Measurements from ENCODE around the gene BCAR3. TPM values are rescaled to one million over a fixed set of nuclear protein-coding genes. Genes with fewer than 3 reads are reported as not detected.
"Not testable (repeated sequence)": the region's sequence is repeated elsewhere in the genome, so short reads cannot be mapped to it uniquely, and the experiment has no call there.

BCAR3 gene
- polyA plus RNA-seq, 1 donor = 14.5 TPM

DNA sequence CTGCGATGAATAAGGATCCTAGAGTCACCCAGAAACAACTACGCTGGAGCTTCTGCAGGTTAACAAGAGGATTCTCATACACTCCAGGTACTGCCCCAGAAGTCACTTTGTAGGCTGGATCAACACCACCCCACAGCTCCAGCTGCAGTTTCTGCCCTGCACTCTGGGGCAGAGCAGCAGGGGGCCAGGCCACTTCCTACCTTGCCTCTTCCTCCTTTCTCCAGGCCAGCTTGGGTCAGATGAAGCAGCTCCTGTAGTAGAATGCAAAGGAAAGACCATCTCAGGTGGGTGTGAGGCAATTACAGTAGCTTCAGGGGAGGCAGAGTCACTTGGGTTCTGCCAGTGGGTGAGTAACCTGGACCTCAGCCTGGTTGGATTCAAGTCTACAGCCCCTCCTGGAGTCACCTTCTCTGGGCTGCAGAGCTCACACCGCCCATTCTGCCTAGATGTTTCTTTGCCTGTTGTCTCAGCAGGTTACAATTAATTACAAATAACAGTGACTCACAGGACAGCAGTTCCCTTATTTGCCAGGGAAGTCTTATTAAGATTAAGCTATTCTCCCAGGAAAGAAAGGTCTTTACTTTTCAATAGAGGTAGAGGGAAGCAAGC is 24.4 kb upstream of the BCAR3 start:
- no peak for DNase-seq

DNA sequence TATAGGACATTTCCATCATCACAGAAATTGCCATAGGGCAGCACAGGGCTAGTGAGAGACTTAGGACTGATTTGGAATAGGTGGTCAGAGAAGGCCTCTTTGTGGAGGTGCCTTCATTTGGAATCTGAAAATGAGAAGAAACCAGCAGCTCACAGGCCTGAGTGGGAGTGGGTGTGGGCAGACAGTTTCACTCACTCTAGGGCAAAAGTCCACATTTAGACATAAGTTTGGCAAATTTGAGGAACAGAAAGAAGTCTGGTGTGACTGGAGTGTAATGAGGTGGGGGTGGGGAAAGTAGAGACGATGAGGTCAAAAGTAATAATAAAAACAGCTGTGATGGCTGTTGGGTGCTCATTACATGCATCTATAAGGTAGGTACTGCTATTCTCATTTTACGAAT is 22.4 kb upstream of the BCAR3 start:
- no peak for DNase-seq

DNA sequence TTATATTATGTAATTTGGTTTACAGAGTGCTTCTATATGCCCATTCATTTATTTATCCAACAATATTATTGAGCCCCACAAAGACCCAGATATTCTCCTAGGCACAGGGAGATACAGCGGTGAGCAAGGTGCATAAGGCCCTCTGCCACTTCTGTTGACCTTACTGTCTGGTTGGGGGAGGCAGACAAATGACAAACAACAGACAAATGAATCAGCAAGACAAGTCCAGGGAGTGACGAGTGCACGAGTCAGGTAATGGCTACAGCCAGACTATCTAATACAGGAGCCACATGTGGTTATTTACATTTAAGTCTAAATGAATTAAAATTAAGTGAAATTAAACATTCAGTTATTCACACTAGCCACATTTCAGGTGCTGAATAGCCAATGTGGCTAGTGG is 22.0 kb upstream of the BCAR3 start:
- DNase-seq = no peak

DNA sequence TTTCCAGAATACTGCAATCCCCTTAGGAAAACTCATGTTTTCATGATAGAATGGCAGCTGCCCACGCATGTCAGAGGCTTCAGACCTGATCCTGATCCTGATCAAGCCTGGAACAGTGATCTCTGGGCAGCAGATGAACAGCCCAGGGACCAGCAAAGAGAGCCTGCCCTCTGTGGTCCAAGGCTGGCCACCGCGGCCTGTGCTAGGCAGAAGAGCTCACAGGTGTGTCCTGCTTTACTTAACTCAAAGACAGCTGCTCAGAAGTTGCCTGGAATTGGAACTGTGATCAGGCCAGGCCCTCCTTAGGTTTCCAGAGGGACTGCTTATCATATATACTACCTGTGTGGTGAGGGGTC is 21.2 kb upstream of the BCAR3 start:
- no peak for DNase-seq

DNA sequence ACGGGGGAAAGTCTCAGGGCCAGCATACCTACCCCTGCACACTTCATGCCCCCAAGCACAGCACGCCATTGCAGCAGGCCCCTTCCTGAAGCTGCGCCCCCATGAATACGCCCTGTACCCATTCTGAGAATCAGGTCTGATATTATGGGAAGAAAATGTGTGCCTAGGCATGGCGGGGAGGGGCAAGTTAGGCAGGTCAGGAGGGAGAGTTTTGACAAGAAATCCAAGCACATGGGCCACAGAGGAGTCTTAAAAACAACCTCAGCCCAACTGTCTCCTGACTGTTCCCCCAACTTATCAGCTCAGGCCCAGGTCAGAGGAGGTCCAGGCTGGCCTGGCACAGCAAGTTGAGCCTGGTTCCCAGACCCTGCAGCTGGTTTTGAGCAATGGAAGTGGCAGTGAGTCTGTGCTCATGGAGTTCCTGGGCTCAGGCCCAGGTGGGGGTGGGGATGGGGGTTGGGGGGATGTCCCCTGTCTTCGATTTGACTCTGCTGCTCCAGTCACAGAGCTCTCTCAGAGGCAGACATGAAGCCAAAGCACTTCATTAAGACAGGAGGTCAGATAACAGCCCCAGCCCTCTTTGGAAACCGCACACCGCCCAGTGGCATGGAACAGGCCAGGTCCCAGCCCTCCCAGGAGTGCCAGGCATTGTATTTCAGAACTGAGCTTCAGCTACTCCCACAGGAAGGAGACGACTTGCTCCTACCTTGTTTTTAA is 20.6 kb upstream of the BCAR3 start:
- DNase-seq = no peak

DNA sequence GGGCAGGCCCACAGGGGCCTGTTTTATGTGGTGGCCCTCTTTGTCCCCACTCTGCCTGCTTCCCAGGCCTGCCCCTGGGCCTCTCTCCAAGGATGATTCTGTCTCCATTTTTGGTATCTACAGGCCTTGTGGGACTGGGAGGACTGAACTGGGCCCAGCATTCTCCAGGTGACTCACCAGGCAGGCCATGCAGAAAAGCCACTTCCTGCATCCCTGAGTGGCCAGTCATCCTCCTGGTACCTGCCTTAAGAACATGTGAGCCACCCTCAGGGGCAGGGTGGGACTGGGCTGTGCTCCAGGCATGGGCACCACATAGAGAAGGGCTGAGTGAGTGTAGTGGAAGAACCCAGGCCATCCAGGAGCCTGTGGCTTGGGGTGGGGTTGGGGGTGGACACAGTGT is 20.0 kb upstream of the BCAR3 start:
- DNase-seq = no peak

DNA sequence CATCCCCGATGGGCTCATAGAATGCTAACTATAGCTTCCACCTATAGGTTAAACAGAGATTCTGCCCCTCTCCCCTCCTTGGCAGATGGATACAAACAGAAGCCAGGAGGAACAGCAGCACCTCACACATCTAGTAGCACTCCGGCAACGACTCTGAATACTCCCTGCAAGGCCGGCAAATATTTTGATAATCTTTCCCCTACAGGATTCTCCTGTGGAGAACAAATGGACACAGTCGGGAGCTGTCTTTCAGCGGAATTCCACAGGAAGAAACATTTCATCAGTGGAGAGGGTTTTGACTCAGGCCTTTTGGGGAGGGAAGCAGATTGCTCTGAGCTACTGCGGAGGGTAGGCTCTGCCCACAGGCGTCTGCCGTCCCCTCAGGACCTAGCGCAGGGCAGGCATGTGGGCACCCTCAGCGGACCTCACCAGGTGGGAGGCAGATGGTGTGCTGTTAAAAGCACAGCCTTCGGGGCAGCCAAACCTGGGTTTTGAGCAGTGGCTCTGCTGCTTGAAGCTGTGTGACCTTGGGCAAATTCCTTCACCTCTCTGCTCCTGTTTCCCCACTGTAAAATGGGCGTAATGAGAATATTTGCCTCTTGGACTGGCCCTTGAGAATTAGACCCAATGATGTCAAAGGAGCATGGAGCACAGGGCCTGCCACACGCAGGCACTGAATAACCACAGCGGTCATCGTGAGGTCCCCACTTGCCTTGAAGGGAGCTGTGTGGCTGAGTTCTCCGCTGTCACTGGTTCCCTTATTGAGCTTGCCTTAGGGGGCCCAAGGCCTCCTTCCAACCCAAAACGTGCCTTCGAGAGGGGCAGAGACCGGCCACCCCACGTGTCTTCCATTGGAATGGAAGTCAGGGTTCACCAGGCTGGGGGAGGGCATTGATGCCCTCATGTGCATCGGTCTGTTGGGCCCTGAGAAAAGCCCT is 19.2 kb upstream of the BCAR3 start:
- no peak for DNase-seq

DNA sequence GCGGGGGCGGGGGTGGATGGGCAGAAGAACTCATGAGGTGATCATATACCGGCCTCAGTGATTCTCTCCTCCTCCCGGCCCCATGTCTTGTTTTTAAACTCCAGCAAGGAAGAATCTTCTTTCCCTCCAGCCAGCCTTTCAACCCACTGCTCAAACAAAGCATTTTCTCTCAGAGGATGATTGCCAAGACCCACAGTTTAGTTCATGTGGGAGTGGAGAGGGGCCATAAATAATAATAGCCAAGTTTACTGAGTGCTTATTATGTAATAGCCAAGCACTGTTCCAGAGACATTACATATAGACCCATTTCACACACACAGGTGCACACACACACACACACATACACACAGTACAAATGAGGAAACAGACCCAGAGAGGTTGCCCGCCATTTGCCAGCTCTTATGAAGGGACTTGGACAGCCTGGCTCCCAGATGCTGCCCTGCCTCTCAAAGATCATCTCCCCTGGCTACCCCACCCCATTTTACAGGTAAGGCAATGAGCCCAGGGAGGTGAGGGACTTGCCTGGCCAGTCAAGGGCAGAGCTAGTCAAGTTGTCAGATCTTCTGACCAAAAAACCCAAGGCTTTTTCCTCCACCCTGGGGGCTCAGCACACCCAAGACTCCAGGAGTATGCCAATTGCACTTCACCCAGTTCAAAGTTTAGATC is 18.0 kb upstream of the BCAR3 start:
- no peak for DNase-seq

DNA sequence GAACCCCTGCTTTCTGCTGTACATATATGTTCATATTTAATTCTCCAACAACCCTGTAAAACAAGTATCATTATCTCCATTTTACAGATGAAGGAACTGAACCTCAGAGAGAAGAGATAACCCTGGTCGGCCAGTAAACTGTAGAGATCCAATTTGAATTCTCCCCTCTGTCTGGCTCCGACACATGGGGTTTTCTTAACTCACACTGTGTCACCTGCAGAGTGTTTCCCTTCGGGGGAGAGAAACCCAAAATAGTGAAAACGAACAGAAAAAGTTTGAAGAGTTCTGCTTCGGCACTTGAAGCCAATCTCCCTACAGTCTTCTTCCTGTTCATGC is 17.4 kb upstream of the BCAR3 start:
- no peak for DNase-seq

DNA sequence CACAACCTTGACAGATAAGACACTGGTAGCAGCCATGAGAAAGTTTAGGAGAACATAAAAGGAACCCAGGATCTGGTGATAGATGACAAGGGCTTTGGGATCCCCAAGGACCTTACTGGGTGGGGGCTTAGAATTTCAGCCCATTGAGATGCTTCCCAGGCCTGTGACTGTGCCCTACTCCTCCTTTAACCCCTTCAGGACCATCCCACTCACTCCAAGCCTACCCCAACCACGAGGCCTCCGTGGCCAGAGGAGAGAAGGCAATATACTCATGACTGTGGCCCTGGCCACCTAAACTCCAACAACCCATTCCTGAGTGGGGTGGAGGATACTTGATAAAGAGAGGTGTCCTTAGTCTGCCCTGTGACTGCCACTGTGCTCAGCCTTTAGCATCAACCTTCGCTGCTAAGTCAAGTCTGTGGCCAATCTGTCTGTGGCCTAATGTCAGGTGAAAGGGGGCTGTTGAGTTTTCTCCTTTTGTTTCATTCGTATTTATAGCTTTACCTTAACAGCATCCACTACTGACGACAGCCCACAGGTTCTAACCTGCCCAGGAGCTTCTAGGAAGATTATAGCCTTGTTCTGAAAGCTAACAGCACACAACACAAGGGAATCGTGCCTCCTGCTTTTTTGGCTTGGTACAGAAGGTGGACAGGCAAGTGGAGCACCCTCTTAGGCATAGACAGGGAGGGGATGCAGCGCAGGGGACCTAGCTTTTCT is 16.9 kb upstream of the BCAR3 start:
- DNase-seq = no peak

DNA sequence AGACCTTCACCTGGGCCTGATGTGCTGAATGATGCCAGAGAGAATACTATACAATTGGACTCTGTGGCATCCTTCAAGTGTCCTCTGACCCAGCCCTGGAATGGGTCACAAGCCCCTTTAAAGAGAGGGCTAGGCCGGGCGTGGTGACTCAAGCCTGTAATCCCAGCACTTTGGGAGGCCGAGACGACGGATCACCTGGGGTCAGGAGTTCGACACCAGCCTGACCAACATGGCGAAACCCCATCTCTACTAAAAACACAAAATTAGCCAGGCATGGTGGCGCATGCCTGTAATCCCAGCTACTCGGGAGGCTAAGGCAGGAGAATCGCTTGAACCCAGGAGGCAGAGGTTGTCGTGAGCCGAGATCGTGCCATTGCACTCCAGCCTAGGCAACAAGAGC is 15.9 kb upstream of the BCAR3 start:
- DNase-seq = not testable (repeated sequence)

DNA sequence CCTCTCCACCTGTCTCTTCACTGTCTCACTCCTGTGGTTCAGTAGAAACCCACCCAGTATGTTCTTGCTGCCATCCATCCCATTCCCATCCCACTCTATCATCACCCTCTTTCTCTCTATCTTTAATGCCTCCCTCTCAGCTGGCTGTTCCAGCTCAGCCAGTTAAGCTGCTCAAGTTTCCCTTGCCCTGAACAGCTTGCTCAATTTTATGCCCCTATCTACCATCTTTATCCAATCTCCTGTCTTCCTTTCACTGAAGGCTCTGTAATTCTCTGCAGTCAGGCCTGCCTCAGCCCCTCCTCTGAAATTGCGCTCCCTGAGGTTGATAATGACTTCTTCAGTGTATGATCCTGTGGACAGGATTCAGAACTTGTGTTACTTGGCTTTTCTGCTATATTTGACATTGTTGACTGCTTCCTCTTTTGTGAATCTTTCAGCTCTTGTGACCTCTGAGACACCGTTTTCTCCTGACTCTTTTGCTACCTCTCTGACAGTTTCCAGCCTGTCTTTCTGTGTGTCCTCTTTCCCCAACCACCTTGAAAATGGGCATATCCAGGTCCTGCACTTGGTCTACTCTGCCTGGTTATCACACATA is 13.9 kb upstream of the BCAR3 start:
- DNase-seq = no peak

DNA sequence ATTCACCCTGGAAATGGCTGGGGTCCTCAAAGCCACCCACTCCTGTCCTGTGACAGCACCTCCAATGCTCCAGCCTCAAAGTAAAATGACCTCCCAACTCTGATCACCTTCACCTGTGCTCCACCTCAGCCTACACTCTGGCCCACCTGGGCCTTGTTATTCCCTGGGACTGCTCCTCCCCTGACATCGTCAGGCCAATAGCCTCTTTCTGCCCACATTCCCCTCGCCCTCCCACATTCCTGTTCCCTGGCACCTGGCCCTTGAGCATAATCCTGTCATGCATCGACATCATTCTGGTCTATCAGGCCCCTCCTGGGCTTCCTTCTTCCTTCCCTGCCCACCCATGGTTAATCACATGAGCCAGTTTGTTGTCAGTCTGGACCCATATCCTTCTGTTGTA is 13.2 kb upstream of the BCAR3 start:
- DNase-seq = no peak

DNA sequence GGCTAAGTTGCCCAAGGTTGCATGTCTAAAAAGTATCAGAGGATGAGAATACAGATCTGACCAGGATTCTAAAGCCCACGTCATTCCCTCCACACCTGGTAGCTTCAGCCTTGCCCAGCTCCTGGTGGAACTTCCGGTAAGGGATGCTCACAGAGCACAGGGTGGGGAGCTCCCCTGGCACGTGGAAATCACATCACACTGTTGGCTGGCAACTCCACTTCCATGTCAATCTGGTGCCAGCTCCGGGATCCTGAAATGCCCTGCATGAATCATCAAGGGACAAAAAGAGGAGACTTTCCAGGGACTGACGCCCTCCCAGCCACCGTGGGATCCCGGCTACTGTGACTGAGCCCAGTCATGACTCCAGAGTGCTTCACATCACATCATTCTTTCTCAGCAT is 12.4 kb upstream of the BCAR3 start:
- no peak for DNase-seq

DNA sequence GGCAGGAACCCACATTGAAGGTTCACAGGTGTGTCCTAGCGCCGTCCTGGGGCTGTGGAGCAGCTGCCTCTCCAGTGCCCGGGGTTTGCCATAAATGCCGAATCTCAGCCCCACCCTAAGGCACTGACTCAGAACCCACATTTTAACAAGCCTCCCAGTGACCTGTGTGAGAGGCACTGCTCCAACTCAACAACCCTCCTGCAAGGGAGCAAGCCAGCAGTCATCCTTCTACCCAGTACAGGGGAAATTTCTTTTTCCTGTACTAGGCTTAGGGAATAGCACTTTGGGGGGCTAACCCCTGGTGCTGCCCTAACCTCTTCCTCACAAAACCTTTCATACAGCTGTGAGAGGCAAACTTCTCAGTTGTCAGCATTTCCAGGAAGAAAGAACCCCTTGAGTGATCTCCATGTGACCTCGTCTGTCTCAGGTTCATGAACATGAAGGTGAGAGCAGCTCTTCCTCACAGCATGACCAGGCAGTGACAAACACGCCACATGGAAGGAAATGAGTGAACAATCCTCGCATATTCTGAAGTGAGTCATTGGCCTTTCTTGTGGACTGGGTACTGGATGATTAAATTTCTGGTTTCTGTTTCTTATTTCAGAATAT is 11.4 kb upstream of the BCAR3 start:
- no peak for DNase-seq

DNA sequence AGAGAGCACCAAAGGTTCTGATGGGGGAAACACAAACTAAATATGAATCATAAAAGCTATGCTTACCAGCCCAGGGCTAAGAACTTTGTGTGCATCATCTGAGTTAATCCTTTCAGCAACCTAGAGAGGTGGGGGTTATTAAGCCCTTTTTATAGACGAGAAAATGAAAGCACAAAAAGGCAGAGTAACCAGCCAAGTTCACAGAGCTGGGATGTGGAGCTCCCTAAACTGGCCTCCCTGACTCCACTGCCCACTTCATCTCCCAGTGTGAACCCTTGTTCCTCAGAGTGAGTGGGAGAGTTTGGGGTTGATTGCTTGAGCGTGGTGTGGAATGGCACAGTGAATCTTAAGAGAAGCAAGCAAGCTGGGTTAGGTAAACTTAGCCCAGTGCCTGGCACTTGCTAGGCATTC is 10.8 kb upstream of the BCAR3 start:
- DNase-seq = no peak

DNA sequence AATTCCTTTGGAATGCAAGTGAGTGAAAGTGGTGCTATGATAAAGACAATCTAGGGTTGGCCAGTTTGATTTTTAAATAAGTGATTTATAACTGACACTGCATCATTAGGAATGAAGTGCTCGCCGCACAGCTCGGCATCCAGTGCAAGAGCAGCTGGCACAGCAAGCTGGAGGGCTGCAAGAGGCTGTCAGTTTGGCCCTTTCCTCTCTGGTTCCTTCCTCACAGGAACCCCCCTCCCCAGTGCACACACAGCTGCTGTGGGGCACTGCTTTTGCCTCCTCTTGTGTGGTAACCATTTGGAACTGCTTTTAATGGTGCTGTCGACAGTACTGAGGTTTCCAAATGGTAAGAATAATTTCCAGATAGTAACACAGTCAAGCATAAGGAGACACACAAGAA is 10.4 kb upstream of the BCAR3 start:
- DNase-seq = no peak

DNA sequence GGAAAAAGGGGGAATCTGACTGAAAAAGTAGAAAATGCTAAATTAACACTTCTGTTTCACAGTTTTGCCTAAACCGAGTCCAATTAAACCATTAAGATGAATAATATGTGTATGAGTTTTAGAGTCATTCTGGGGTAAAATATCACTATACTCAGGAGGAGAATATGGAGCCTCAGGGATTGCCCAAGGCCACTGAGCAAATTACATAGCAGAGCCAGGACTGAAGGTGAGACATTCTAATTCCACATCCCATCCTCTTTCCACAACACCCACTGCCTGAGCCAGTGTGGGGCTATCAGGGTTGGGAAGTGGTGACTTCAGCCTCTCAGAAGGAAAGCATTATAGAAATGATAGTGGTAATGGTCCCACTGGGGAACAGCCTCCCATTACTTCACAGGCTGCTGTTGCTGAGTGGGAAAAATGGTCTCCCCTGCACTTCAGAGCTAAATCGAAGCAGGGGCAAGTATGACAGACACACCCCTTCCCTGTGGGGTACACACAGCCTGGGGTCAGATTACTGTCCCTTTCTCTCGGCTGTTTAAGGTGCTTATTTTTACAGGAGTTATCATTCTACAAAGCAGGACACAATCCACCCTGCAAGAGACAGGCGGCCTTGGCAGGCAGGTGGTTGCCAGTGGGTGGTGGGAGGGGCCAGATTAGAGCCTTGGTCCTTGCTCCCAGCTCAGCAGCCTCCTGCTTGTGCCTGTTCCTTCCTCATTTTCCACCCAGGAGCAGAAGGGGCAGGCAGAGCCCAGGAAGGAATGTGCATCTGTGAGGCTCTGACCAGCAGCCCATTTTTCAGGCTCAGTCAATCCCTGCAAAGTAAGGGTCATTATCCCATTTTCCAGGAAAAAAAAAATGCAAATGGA is 9.5 kb upstream of the BCAR3 start:
- no peak for DNase-seq

DNA sequence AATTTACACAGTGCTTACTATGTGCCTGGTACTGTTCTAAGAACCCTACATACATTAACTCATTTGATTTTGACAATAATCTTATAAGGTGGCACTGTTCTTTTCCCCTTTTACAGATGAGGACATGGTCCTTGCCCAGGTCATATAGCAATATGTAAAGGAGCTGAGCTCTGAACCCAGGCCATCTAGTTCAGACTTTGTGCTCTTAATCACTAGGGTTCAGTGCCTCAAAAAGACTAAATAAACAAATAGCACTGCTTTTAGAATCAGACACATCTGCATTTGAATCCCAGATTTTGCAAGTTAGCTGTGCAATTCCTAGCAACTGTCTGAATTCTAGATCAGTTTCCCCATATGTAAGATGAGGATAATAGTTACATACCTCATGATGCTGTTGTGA is 8.7 kb upstream of the BCAR3 start:
- DNase-seq = no peak

DNA sequence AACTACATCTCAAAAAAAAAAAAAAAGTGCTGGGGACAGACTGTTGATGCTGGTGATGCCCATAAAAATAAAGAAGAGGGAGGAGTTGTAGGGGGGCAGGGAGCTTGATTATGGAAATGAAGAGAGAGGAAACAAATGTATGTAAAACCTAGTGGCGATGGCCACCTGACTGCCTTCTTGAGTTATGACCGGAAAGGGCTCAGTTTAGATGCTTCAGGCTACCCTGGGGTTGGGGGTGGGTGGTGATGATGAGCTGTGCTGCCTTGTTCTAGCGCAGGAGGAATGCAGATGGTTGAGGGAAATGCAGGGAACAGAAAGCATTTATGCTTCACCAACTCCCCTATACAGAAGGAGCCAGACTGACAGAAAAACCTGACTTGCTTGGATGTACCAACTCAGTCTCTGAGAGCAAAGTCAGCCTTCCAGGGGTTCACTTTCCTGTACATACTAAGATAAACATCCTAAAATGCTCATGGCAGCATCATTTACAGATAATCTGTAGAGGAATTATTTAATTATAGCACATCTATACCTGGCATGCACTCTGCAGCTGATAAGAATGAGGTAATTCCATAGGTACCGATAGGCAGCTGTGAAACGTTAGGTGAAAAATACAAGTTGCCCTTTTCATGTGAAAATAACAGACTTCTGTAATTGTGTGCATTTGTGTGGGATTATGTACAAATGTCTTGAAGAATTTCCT is 8.0 kb upstream of the BCAR3 start:
- no peak for DNase-seq
